ENCODE data around the gene GAS7. TPM values are rescaled to one million over a fixed set of nuclear protein-coding genes. Genes with fewer than 3 reads are reported as not detected.
A peak's percentile ranks its signal among the peaks of the same experiment; 100 is the strongest.

GAS7 gene
- total and polyA plus RNA-seq, 4 donors: 9.0 to 112 (median 46.1) TPM

DNA sequence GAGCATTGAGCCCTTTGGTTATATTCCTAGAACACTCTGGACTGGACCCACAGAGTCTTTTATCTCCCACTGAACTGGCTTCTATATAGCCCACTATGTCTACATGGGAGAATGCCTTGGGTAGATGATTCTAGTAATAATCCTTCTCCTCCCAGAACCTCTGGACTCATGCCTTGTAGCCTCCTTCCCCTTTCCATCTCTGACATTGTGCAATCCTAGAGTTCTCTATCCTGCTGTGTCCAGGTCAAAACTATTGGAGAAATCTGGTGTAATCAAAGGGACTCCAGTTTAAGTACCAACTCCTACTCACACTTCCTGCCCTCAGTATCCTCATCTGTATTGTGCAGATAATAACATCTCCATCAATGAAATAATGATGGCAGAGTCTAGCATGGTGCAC, 302.5 kb downstream of the GAS7 start:
- Histone ChIP-seq H3K9ac (ENCODE audit: insufficient read depth in 1 of 2, low read length in 2 of 2) (no peak overlapping the region), H3K27ac (ENCODE audit: low read depth in 1 of 2, low read length in 1 of 2) (no peak overlapping the region), H3K27me3 (ENCODE audit: control insufficient read depth in 3 of 3, insufficient read depth in 3 of 3, low read length in 2 of 3) (no peaks in the 10 kb centered on the region), H3K4me1 (ENCODE audit: control insufficient read depth in 5 of 5, insufficient read depth in 5 of 5, low read length in 5 of 5) (peaks cover 0 to 16% (median 0%) of the 10 kb centered on the region in 5 donors), H3K9me3 (ENCODE audit: control insufficient read depth in 4 of 4, insufficient read depth in 3 of 4, low read length in 3 of 4) (peaks cover 0 to 5% (median 1%) of the 10 kb centered on the region in 4 donors), H3K36me3 (ENCODE audit: control insufficient read depth in 4 of 4, insufficient read depth in 4 of 4, low read length in 4 of 4) (no peaks in the 10 kb centered on the region), H3K4me3 (no peak overlapping the region)
- TF ChIP-seq, protein P1, sequence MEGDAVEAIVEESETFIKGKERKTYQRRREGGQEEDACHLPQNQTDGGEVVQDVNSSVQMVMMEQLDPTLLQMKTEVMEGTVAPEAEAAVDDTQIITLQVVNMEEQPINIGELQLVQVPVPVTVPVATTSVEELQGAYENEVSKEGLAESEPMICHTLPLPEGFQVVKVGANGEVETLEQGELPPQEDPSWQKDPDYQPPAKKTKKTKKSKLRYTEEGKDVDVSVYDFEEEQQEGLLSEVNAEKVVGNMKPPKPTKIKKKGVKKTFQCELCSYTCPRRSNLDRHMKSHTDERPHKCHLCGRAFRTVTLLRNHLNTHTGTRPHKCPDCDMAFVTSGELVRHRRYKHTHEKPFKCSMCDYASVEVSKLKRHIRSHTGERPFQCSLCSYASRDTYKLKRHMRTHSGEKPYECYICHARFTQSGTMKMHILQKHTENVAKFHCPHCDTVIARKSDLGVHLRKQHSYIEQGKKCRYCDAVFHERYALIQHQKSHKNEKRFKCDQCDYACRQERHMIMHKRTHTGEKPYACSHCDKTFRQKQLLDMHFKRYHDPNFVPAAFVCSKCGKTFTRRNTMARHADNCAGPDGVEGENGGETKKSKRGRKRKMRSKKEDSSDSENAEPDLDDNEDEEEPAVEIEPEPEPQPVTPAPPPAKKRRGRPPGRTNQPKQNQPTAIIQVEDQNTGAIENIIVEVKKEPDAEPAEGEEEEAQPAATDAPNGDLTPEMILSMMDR (IDR thresholded peaks at IDR 0.05; ENCODE audit: control extremely low read depth, extremely low read depth): no peak
- no peak for DNase-seq
- ATAC-seq (ENCODE audit: insufficient read depth, low FRiP score): no peak

DNA sequence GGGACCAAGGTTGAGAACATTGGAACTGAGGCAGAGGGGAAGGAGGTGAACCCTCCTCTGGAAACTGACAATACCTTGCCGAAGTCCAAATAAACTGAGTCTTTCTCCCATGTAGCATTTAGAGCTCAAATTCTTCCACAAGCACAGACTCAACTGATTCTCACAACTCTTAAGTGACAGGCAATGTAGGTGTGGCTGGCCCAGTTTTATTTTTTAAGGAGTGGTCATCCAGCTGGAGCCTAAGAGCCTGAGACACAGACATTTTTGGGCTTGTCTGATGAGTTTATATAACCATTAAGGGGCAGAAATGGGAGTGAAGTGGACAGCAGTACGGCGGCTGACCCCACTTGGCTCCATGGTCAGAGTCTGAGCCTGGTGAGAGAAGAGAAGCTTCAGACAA, 304.2 kb downstream of the GAS7 start:
- H3K4me3 ChIP-seq: no peak overlapping the region
- ATAC-seq (ENCODE audit: insufficient read depth, low FRiP score) (no peak), DNase-seq (no peak)
- no peak overlapping the region for H3K9ac ChIP-seq (ENCODE audit: insufficient read depth in 1 of 2, low read length in 2 of 2)
- no peak overlapping the region for H3K27ac ChIP-seq (ENCODE audit: low read depth in 1 of 2, low read length in 1 of 2)
- H3K9me3 ChIP-seq (ENCODE audit: control insufficient read depth in 4 of 4, insufficient read depth in 3 of 4, low read length in 3 of 4): peaks cover 0 to 7% (median 1%) of the 10 kb centered on the region in 4 donors
- H3K4me1 ChIP-seq (ENCODE audit: control insufficient read depth in 5 of 5, insufficient read depth in 5 of 5, low read length in 5 of 5): peaks cover 0 to 4% (median 0%) of the 10 kb centered on the region in 5 donors
- H3K36me3 ChIP-seq (ENCODE audit: control insufficient read depth in 4 of 4, insufficient read depth in 4 of 4, low read length in 4 of 4): no peaks in the 10 kb centered on the region
- WGBS, 2 donors: 95 to 96% methylated on average over 3 of the region's 3 CpGs
- no peaks in the 10 kb centered on the region for H3K27me3 ChIP-seq (ENCODE audit: control insufficient read depth in 3 of 3, insufficient read depth in 3 of 3, low read length in 2 of 3)
- TF ChIP-seq, protein P1 (IDR thresholded peaks at IDR 0.05; ENCODE audit: control extremely low read depth, extremely low read depth): no peak

DNA sequence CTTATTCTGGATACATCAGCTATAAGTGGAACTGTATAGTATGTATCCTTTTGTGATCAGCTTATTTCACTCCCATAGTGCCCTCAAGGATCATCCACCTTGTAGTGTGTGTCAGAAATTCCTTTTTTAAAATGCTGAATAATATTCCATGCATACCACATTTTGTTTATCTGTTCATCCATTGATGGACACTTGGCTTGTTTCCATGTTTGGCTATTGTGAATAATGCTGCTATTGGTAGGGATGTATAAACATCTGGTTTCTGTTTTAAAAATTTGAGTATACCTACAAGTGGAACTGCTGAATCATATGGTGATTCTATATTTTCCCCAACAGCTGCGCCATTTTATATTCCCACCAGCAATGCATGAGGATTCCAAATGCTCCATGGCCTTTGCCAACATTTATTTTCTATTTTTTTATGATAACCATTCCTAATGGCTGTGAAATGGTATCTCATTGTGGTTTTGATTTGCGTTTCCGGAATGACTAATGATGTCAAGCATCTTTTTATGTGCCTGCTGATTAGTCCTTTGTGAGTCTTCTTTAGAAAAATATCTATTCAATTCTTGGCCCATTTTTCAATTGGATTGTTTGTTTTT, 304.9 kb downstream of the GAS7 start:
- Histone ChIP-seq H3K9ac (ENCODE audit: insufficient read depth in 1 of 2, low read length in 2 of 2) (no peak overlapping the region), H3K4me3 (no peak overlapping the region), H3K27me3 (ENCODE audit: control insufficient read depth in 3 of 3, insufficient read depth in 3 of 3, low read length in 2 of 3) (no peaks in the 10 kb centered on the region), H3K27ac (ENCODE audit: low read depth in 1 of 2, low read length in 1 of 2) (no peak overlapping the region), H3K36me3 (ENCODE audit: control insufficient read depth in 4 of 4, insufficient read depth in 4 of 4, low read length in 4 of 4) (no peaks in the 10 kb centered on the region), H3K9me3 (ENCODE audit: control insufficient read depth in 4 of 4, insufficient read depth in 3 of 4, low read length in 3 of 4) (peaks cover 0 to 7% (median 1%) of the 10 kb centered on the region in 4 donors), H3K4me1 (ENCODE audit: control insufficient read depth in 5 of 5, insufficient read depth in 5 of 5, low read length in 5 of 5) (peaks cover 0 to 4% (median 0%) of the 10 kb centered on the region in 5 donors)
- no peak for DNase-seq
- 84 to 89% methylated on average over 3 of the region's 3 CpGs for WGBS, 2 donors
- TF ChIP-seq, protein P1 (IDR thresholded peaks at IDR 0.05; ENCODE audit: control extremely low read depth, extremely low read depth): no peak
- no peak for ATAC-seq (ENCODE audit: insufficient read depth, low FRiP score)

DNA sequence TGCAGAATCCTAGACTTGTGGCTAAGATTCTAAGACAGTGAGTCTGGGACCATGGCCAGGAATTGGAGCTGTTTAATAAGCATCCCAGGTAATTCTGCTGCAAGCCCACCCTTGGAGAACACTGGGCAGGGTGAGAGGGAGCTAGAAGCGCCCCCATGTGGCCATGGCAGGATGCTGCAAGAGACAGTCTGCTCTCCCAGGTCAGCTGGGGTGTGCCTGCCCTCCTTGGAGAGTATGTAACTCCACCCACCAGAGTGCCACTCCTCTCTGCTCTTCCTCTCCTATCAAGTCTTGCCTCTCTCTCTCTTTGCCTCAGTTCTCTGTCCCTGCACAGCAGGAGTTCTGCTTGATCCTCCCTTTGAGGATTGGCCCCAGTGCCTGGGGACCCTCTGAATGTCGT, 308.3 kb downstream of the GAS7 start:
- H3K4me3 ChIP-seq: no peak overlapping the region
- H3K27ac ChIP-seq (ENCODE audit: low read depth in 1 of 2, low read length in 1 of 2): no peak overlapping the region
- peak; percentile 53 for ATAC-seq (ENCODE audit: insufficient read depth, low FRiP score)
- no peaks in the 10 kb centered on the region for H3K36me3 ChIP-seq (ENCODE audit: control insufficient read depth in 4 of 4, insufficient read depth in 4 of 4, low read length in 4 of 4)
- no peaks in the 10 kb centered on the region for H3K4me1 ChIP-seq (ENCODE audit: control insufficient read depth in 5 of 5, insufficient read depth in 5 of 5, low read length in 5 of 5)
- H3K9ac ChIP-seq (ENCODE audit: insufficient read depth in 1 of 2, low read length in 2 of 2): no peak overlapping the region
- peaks cover 0 to 7% (median 1%) of the 10 kb centered on the region in 4 donors for H3K9me3 ChIP-seq (ENCODE audit: control insufficient read depth in 4 of 4, insufficient read depth in 3 of 4, low read length in 3 of 4)
- no peak for DNase-seq
- WGBS, 2 donors: 23 to 33% methylated on average over 2 of the region's 2 CpGs
- H3K27me3 ChIP-seq (ENCODE audit: control insufficient read depth in 3 of 3, insufficient read depth in 3 of 3, low read length in 2 of 3): no peaks in the 10 kb centered on the region
- TF ChIP-seq, protein P1 (IDR thresholded peaks at IDR 0.05; ENCODE audit: control extremely low read depth, extremely low read depth): peak; percentile 0
